Spleen (tissue), 11 donors: ENCODE results near the gene LRRC8B. TPM values are rescaled to one million over a fixed set of nuclear protein-coding genes. Genes with fewer than 3 reads are reported as not detected.
"Not testable (repeated sequence)": the region's sequence is repeated elsewhere in the genome, so short reads cannot be mapped to it uniquely, and the experiment has no call there.

Experiments
- DNase-seq: peaks from one replicate; pipeline ENCODE4 v3.0.0-alpha.2; 2020
- H3K27ac ChIP-seq, 8 donors: fragments of 200-600 bp; sonication (generic) in 7 of 8; 1 replicate in 4 of 8; 2 replicates in 4 of 8; pipeline versions ENCODE4 v1.5.0 to v1.8.0; 2016 to 2021; ENCODE audit warnings: inconsistent platforms in 4 of 8, mild to moderate bottlenecking in 4 of 8, moderate library complexity in 1 of 8
- H3K27me3 ChIP-seq, 7 donors: fragments of 200-600 bp; sonication (generic) in 6 of 7; replicated peaks in 1 of 7; 1 replicate in 4 of 7; 2 replicates in 3 of 7; pipeline versions ENCODE4 v1.5.0 to v1.8.0; 2016 to 2021; ENCODE audit warnings: inconsistent platforms in 3 of 7, mild to moderate bottlenecking in 1 of 7
- H3K36me3 ChIP-seq, 6 donors: fragments of 200-600 bp; sonication (generic) in 5 of 6; 1 replicate in 4 of 6; 2 replicates in 2 of 6; pipeline versions ENCODE4 v1.5.0 to v1.8.0; 2016 to 2021; ENCODE audit warnings: inconsistent platforms in 2 of 6
- H3K4me1 ChIP-seq, 6 donors: fragments of 200-600 bp; sonication (generic) in 5 of 6; 1 replicate in 3 of 6; 2 replicates in 3 of 6; pipeline versions ENCODE4 v1.5.0 to v1.8.0; 2016 to 2021; ENCODE audit warnings: inconsistent platforms in 3 of 6
- H3K4me3 ChIP-seq, 8 donors: fragments of 200-600 bp; sonication (generic) in 7 of 8; 1 replicate in 4 of 8; 2 replicates in 4 of 8; pipeline versions ENCODE4 v1.5.0 to v1.8.0; 2016 to 2021; ENCODE audit warnings: inconsistent platforms in 4 of 8, mild to moderate bottlenecking in 4 of 8, moderate library complexity in 2 of 8
- H3K9me3 ChIP-seq, 8 donors: fragments of 200-600 bp; sonication (generic) in 7 of 8; 1 replicate in 4 of 8; 2 replicates in 4 of 8; pipeline versions ENCODE4 v1.5.0 to v1.8.0; 2016 to 2021; ENCODE audit warnings: inconsistent platforms in 4 of 8
- CTCF ChIP-seq, 11 experiments: fragments of 200-600 bp in 7 of 11; fragments of 450-650 bp in 4 of 11; sonication (generic) in 4 of 11; IDR thresholded peaks in 8 of 11; conservative IDR thresholded peaks in 3 of 11; 1 replicate in 7 of 11; 2 replicates in 4 of 11; pipeline versions ENCODE4 v1.4.0 to v1.8.0; 2016 to 2021; ENCODE audit warnings: antibody characterized with exemption in 11 of 11, inconsistent platforms in 4 of 11, mild to moderate bottlenecking in 1 of 11
- POLR2A ChIP-seq, 3 donors: fragments of 450-650 bp; IDR thresholded peaks; one replicate each; pipeline ENCODE4 v1.5.1; 2017; ENCODE audit warnings: antibody characterized with exemption in 3 of 3, mild to moderate bottlenecking in 1 of 3
- POLR2AphosphoS5 ChIP-seq, 3 donors: sonication (generic); formaldehyde crosslinking; IDR thresholded peaks; one replicate each; pipeline ENCODE4 v1.5.1; 2017; ENCODE audit warnings: antibody characterized with exemption in 3 of 3
- WGBS, 5 donors: extraction: QIAGEN DNeasy Blood & Tissue Kit in 3 of 5; methylation state at CpG; one replicate each; pipeline versions ENCODE4 v1.1.5 to v1.1.7; 2013 to 2018; 5-methylcytosine and 5-hydroxymethylcytosine counted together
- intact Hi-C: fragments of 100-400 bp; cut with DNase I; formaldehyde crosslinking; loops from one replicate; pipeline ENCODE4 v1.15.0; 2023; ENCODE audit warnings: low total_unique reads
- polyA plus RNA-seq, 3 donors: library from polyadenylated mRNA; stranded (reverse); fragments of 200-250 nt; gene quantifications; one replicate each; pipeline ENCODE4 v1.2.1, GENCODE V29; 2013
- total RNA-seq, 7 donors: library from RNA; depleted of rRNA in 3 of 7; stranded (reverse); fragments of >200 nt in 3 of 7; fragmentation: NEBNext Ultra II Directional in 4 of 7; extraction: Animal tissue kit (Norgen Biotek cat#: 25700) in 4 of 7; gene quantifications; one replicate each; pipeline versions ENCODE4 v1.1.0 to v1.2.1, GENCODE V29; 2016 to 2021
- donor health status: healthy with polysubstance abuse.
- donor health status: DM: no; HTN: no; CAD: no; lungs with moderate emphysema.
- donor health status: DM: no; HTN: no; CAD: no.
- donor health status: Bipolar disorder and iron deficiency.
- donor health status: healthy.
- donor health status: DM: no; HTN: no; CAD: no.
- donor health status: DM: yes; HTN: yes; CAD: no.

LRRC8B gene
- total and polyA plus RNA-seq, 10 donors = 1.7 to 22.5 (median 13.1) TPM

- 81 to 93% (median 92%) methylated on average over 1 of the region's 1 CpG for WGBS, 5 donors
- DNase-seq = no peak
- H3K27me3 ChIP-seq = no peaks in the 10 kb centered on the region
- H3K36me3 ChIP-seq = no peaks in the 10 kb centered on the region
- H3K9me3 ChIP-seq = peaks cover 0 to 13% (median 3%) of the 10 kb centered on the region in 8 donors
- TF ChIP-seq POLR2A (IDR thresholded peaks at IDR 0.05) (no peak), POLR2AphosphoS5 (IDR thresholded peaks at IDR 0.05) (no peak), CTCF (IDR thresholded peaks at IDR 0.05 in 8 of 11, conservative IDR thresholded peaks at IDR 0.05 in 3 of 11) (no peak)
- H3K27ac ChIP-seq = no peak overlapping the region
- H3K4me3 ChIP-seq = no peak overlapping the region
- peaks cover 0 to 3% (median 0%) of the 10 kb centered on the region in 6 donors for H3K4me1 ChIP-seq
- intact Hi-C loops = no loop called here
Measured at GRCh38 chr1:89512996-89513720, 11.5 kb upstream of the LRRC8B start.

- no peak overlapping the region for H3K4me3 ChIP-seq
- peaks cover 0 to 14% (median 0%) of the 10 kb centered on the region in 6 donors for H3K4me1 ChIP-seq
- TF ChIP-seq POLR2AphosphoS5 (IDR thresholded peaks at IDR 0.05) (no peak), POLR2A (IDR thresholded peaks at IDR 0.05) (no peak), CTCF (IDR thresholded peaks at IDR 0.05 in 8 of 11, conservative IDR thresholded peaks at IDR 0.05 in 3 of 11) (no peak)
- WGBS, 5 donors = 76 to 90% (median 83%) methylated on average over 4 of the region's 4 CpGs
- H3K9me3 ChIP-seq = peaks cover 0 to under 1% (median 0%) of the 10 kb centered on the region in 8 donors
- H3K36me3 ChIP-seq = no peaks in the 10 kb centered on the region
- DNase-seq = no peak
- no peaks in the 10 kb centered on the region for H3K27me3 ChIP-seq
- no peak overlapping the region for H3K27ac ChIP-seq
- intact Hi-C loops = no loop called here
Measured at GRCh38 chr1:89516055-89516454, 8.6 kb upstream of the LRRC8B start.

GRCh38 chr1:89518221-89518631 is 6.4 kb upstream of the LRRC8B start:
- no peaks in the 10 kb centered on the region for H3K9me3 ChIP-seq
- H3K4me1 ChIP-seq = peaks cover 0 to 15% (median 0%) of the 10 kb centered on the region in 6 donors
- TF ChIP-seq POLR2A (IDR thresholded peaks at IDR 0.05) = no peak
- TF ChIP-seq POLR2AphosphoS5 (IDR thresholded peaks at IDR 0.05) = no peak
- TF ChIP-seq CTCF (IDR thresholded peaks at IDR 0.05 in 8 of 11, conservative IDR thresholded peaks at IDR 0.05 in 3 of 11) = no peak
- H3K4me3 ChIP-seq = no peak overlapping the region
- no peaks in the 10 kb centered on the region for H3K36me3 ChIP-seq
- H3K27ac ChIP-seq = peak overlapping the region in 6 of 8 donors; percentile 14 to 58 (median 38)
- intact Hi-C loops = no loop called here
- 66 to 87% (median 71%) methylated on average over 3 of the region's 3 CpGs for WGBS, 5 donors
- DNase-seq = no peak
- H3K27me3 ChIP-seq = no peaks in the 10 kb centered on the region

GRCh38 chr1:89519779-89520358 is 4.8 kb upstream of the LRRC8B start:
- H3K27ac ChIP-seq = no peak overlapping the region
- DNase-seq = no peak

GRCh38 chr1:89521977-89522376 is 2.7 kb upstream of the LRRC8B start:
- H3K36me3 ChIP-seq, H3K27ac ChIP-seq, H3K27me3 ChIP-seq, H3K9me3 ChIP-seq, H3K4me3 ChIP-seq, DNase-seq: not testable (repeated sequence)
- peaks cover 18 to 45% (median 23%) of the 10 kb centered on the region in 6 donors for H3K4me1 ChIP-seq
- WGBS, 5 donors = 96 to 99% (median 96%) methylated on average over 4 to 6 of the region's 6 CpGs
- intact Hi-C loops = loop anchor here (10.0 kb wide), 1 partner anchor 73 kb away; no protein-coding TSS in a partner anchor

More at GRCh38 chr1:89519779-89520358, 4.8 kb upstream of the LRRC8B start:
- no peaks in the 10 kb centered on the region for H3K27me3 ChIP-seq
- intact Hi-C loops = loop anchor here (10.0 kb wide), 1 partner anchor 75 kb away; no protein-coding TSS in a partner anchor
- no peak overlapping the region for H3K4me3 ChIP-seq
- no peaks in the 10 kb centered on the region for H3K9me3 ChIP-seq
- WGBS, 5 donors = 97 to 100% (median 98%) methylated on average over 1 of the region's 1 CpG
- no peaks in the 10 kb centered on the region for H3K36me3 ChIP-seq
- TF ChIP-seq CTCF (IDR thresholded peaks at IDR 0.05 in 8 of 11, conservative IDR thresholded peaks at IDR 0.05 in 3 of 11) (peak; percentile 40 to 82 (median 65)), POLR2AphosphoS5 (IDR thresholded peaks at IDR 0.05) (no peak)
- peaks cover 5 to 27% (median 9%) of the 10 kb centered on the region in 6 donors for H3K4me1 ChIP-seq
